HEK293 (cell line): ENCODE data around the gene ARHGEF37.

Experiments used
- BCL11B ChIP-seq: fragments of 450-650 bp; formaldehyde crosslinking; IDR thresholded peaks from 2 replicates; pipeline ENCODE4 v1.5.1; 2016; ENCODE audit warnings: low read depth, missing biosample characterization, missing genetic modification characterization
- CTCF ChIP-seq: fragments of 450-650 bp; formaldehyde crosslinking; IDR thresholded peaks from 2 replicates; pipeline ENCODE4 v1.5.1; 2016; ENCODE audit warnings: missing biosample characterization, missing genetic modification characterization
- GLIS2 ChIP-seq: fragments of 450-650 bp; formaldehyde crosslinking; IDR thresholded peaks from 2 replicates; pipeline ENCODE4 v1.5.1; 2016; ENCODE audit warnings: missing biosample characterization, missing genetic modification characterization
- HOXD13 ChIP-seq: sonication (generic); formaldehyde crosslinking; IDR thresholded peaks from 2 replicates; pipeline ENCODE4 v1.8.0; 2022; ENCODE audit warnings: missing genetic modification reagents, borderline replicate concordance
- REST ChIP-seq: fragments of 450-650 bp; formaldehyde crosslinking; IDR thresholded peaks from 2 replicates; pipeline ENCODE4 v1.5.1; 2016; ENCODE audit warnings: missing biosample characterization, missing genetic modification characterization
- SETDB1 ChIP-seq: IDR thresholded peaks from one replicate; pipeline ENCODE4 v1.6.1; 2017; ENCODE audit warnings: mild to moderate bottlenecking, low read length, moderate library complexity, mixed read lengths; ENCODE audit not compliant: insufficient read length
- YY1 ChIP-seq: fragments of 450-650 bp; formaldehyde crosslinking; IDR thresholded peaks from 2 replicates; pipeline ENCODE4 v1.5.1; 2018; ENCODE audit warnings: missing biosample characterization, missing genetic modification characterization
- ZBTB26 ChIP-seq: fragments of 450-650 bp; formaldehyde crosslinking; optimal IDR thresholded peaks from 2 replicates; pipeline ENCODE3; 2016; ENCODE audit warnings: missing biosample characterization, mild to moderate bottlenecking, missing genetic modification characterization
- ZFP3 ChIP-seq: fragments of 450-650 bp; formaldehyde crosslinking; IDR thresholded peaks from 2 replicates; pipeline ENCODE4 v1.5.1; 2016; ENCODE audit warnings: low read depth, missing biosample characterization, missing genetic modification characterization

- TF ChIP-seq GLIS2 (no peak), YY1 (tag by site-specific recombination) (no peak), CTCF (no peak), ZBTB26 (no peak), ZFP3 (tag by site-specific recombination) (no peak), HOXD13 (no peak), BCL11B (tag by site-specific recombination) (no peak), SETDB1 (no peak), REST (no peak)
Measured at GRCh38 chr5:149598966-149599365, 17.7 kb downstream of the ARHGEF37 start.
